Peyer's patch (tissue), 4 donors: ENCODE data around the gene LPO. TPM values are rescaled to one million over a fixed set of nuclear protein-coding genes. Genes with fewer than 3 reads are reported as not detected.
A peak's percentile ranks its signal among the peaks of the same experiment; 100 is the strongest.

Experiments
- DNase-seq, 3 donors: peaks; one replicate each; pipeline ENCODE4 v3.0.0-alpha.2; 2017 to 2019
- H3K27ac ChIP-seq, 4 donors: fragments of 200-600 bp; sonication (generic); one replicate each; pipeline ENCODE4 v1.5.1; 2016 to 2019
- H3K27me3 ChIP-seq, 2 donors: fragments of 200-600 bp; sonication (generic); one replicate each; pipeline ENCODE4 v1.5.1; 2019
- H3K36me3 ChIP-seq, 3 donors: fragments of 200-600 bp; sonication (generic); one replicate each; pipeline ENCODE4 v1.5.1; 2016 to 2019
- H3K4me1 ChIP-seq, 4 donors: fragments of 200-600 bp; sonication (generic); one replicate each; pipeline ENCODE4 v1.5.1; 2016 to 2019
- H3K4me3 ChIP-seq, 4 donors: fragments of 200-600 bp; sonication (generic); 1 replicate in 3 of 4; 2 replicates in 1 of 4; pipeline ENCODE4 v1.5.1; 2016 to 2019; ENCODE audit warnings: mild to moderate bottlenecking in 1 of 4
- H3K9me3 ChIP-seq, 4 donors: fragments of 200-600 bp; sonication (generic); one replicate each; pipeline ENCODE4 v1.5.1; 2016 to 2019; ENCODE audit warnings: mild to moderate bottlenecking in 1 of 4
- CTCF ChIP-seq, 6 experiments: fragments of 450-650 bp in 4 of 6; fragments of 200-600 bp in 2 of 6; sonication (generic) in 1 of 6; IDR thresholded peaks; one replicate each; pipeline ENCODE4 v1.5.1; 2017 to 2019; ENCODE audit warnings: antibody characterized with exemption in 6 of 6, mild to moderate bottlenecking in 3 of 6, moderate library complexity in 1 of 6
- POLR2A ChIP-seq, 2 donors: fragments of 450-650 bp; IDR thresholded peaks; one replicate each; pipeline ENCODE4 v1.5.1; 2017; ENCODE audit warnings: antibody characterized with exemption in 2 of 2, mild to moderate bottlenecking in 2 of 2, moderate library complexity in 2 of 2
- total RNA-seq, 4 donors: library from RNA; depleted of rRNA; stranded (reverse); fragments of >200 nt; gene quantifications; one replicate each; pipeline ENCODE4 v1.1.0, GENCODE V29; 2016

The LPO gene
- total RNA-seq, 4 donors from 2014 or later: 2.3 to 9.0 TPM; not detected in 2

GRCh38 chr17:58301504-58302150 lies 63.2 kb downstream of the LPO start:
- peak in 1 of 3 donors; percentile 7 for DNase-seq
- H3K4me1 ChIP-seq: no peaks in the 10 kb centered on the region
- no peak for TF ChIP-seq POLR2A (IDR thresholded peaks at IDR 0.05)
- no peak for TF ChIP-seq CTCF (IDR thresholded peaks at IDR 0.05)
- H3K27me3 ChIP-seq: no peaks in the 10 kb centered on the region
- no peaks in the 10 kb centered on the region for H3K36me3 ChIP-seq
- H3K4me3 ChIP-seq: no peak overlapping the region
- H3K27ac ChIP-seq: no peak overlapping the region
- no peaks in the 10 kb centered on the region for H3K9me3 ChIP-seq

DNA sequence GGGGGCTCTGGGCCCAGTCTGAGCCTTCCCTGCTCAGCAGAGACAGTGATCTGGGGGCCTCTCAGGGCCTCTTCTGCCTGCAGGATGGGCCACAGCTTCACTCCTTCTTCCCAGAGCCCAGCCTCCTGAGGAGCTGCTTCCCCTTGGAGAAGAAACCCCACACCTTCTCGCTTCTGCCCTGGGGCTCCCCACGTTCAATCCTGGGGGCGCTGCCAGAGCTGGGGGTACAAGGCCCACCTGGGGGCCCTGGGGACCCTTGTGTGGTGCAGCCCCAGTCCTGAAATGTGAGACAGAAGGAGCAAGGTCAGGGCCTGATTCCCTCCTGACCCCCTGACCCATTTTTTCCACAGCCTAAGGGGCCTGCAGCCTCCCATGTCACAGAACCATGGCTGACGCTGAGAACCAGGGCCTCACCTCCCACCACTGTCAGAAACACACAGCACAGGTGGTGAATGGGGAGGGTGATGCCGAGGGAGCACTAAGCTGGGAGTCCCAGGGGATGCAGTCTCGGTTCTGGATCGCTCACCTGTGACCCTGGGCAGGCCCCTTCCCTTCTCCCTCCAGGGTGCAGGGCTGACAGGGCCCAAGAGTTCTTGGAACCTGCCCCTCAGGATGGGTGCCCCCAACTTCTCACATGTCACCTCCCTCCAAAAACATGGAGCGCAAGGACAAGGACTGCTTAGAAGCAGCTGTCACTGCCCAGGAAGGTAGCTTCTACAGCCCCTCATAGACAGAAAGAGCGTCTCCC lies 64.0 kb downstream of the LPO start:
- no peaks in the 10 kb centered on the region for H3K9me3 ChIP-seq
- no peaks in the 10 kb centered on the region for H3K4me1 ChIP-seq
- H3K27me3 ChIP-seq: no peaks in the 10 kb centered on the region
- no peak for TF ChIP-seq CTCF (IDR thresholded peaks at IDR 0.05)
- TF ChIP-seq POLR2A (IDR thresholded peaks at IDR 0.05): no peak
- no peaks in the 10 kb centered on the region for H3K36me3 ChIP-seq
- DNase-seq: no peak
- H3K27ac ChIP-seq: no peak overlapping the region
- H3K4me3 ChIP-seq: no peak overlapping the region

GRCh38 chr17:58302919-58303585 lies 64.7 kb downstream of the LPO start:
- Histone ChIP-seq H3K9me3 (no peaks in the 10 kb centered on the region), H3K27ac (no peak overlapping the region), H3K4me1 (no peaks in the 10 kb centered on the region), H3K4me3 (no peak overlapping the region), H3K27me3 (no peaks in the 10 kb centered on the region), H3K36me3 (no peaks in the 10 kb centered on the region)
- no peak for TF ChIP-seq CTCF (IDR thresholded peaks at IDR 0.05)
- peak in 1 of 3 donors; percentile 5 for DNase-seq

GRCh38 chr17:58303971-58304749 lies 65.8 kb downstream of the LPO start:
- Histone ChIP-seq H3K9me3 (no peaks in the 10 kb centered on the region), H3K27me3 (no peaks in the 10 kb centered on the region), H3K4me1 (no peaks in the 10 kb centered on the region), H3K4me3 (no peak overlapping the region), H3K27ac (no peak overlapping the region), H3K36me3 (no peaks in the 10 kb centered on the region)
- TF ChIP-seq POLR2A (IDR thresholded peaks at IDR 0.05): no peak
- TF ChIP-seq CTCF (IDR thresholded peaks at IDR 0.05): peak; percentile 23 to 71 (median 57)
- peak; percentile 28 to 68 (median 54) for DNase-seq

DNA sequence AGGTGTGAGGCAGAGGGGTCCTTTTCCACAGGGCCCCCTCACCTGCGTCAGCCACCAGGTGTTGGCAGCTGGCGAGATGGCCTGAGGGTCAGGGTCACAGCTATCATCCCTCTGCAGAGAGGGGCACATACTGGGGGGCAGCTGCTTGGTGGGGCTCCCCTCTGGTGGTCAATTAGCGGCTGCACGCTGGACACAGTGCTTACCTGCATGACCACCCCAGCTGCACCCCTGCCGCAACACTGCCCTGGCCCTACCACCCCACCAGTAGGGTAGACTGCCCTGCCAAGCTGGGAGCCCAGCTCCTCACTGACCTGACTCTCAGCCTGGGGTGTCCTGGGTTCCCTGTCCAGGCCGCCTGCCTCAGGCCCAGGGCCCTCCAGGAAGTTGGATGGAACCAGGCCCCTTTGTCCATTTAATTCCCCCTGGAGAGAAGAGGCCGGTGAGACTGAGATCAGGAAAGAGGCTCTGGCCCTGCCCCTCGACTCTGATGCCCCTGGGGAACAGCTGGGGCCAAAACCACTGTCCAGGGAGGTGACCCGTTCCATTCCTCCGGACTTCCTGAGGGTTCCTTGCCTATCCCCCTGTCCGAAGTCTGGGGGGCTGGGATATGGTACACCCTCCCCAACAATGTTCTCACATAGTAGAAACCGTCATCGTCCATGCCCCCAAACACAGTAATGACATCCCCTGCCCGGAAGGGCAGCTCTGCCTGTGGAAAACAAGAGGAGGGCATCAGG lies 66.5 kb downstream of the LPO start:
- Histone ChIP-seq H3K36me3 (no peaks in the 10 kb centered on the region), H3K4me1 (no peaks in the 10 kb centered on the region), H3K9me3 (no peaks in the 10 kb centered on the region), H3K4me3 (no peak overlapping the region), H3K27ac (no peak overlapping the region), H3K27me3 (no peaks in the 10 kb centered on the region)
- TF ChIP-seq POLR2A (IDR thresholded peaks at IDR 0.05): no peak
- peak in 2 of 3 donors; percentile 11 to 40 for DNase-seq
